Fibroblast of villous mesenchyme (primary cell): ENCODE data around the gene VEGFB. TPM values are rescaled to one million over a fixed set of nuclear protein-coding genes. Genes with fewer than 3 reads are reported as not detected.

Source experiments
- DNase-seq: peaks from one replicate; pipeline ENCODE4 v3.0.0-alpha.2; 2010; ENCODE audit warnings: low read depth
- H3K4me3 ChIP-seq: 2 replicates; pipeline ENCODE4 v1.5.1; 2011; ENCODE audit warnings: low read depth, mild to moderate bottlenecking, low read length
- total RNA-seq: library from RNA; depleted of rRNA; stranded (reverse); fragments of >200 nt; gene quantifications from 2 replicates; pipeline ENCODE4 v1.2.3, GENCODE V29; 2012
- TF ChIP-seq, protein P1 (sequence below): IDR thresholded peaks from 2 replicates; pipeline ENCODE4 v1.5.1; 2012; ENCODE audit warnings: low read depth, mild to moderate bottlenecking, low read length; ENCODE audit not compliant: insufficient read depth

Gene VEGFB
- total RNA-seq, 1 donor = 17.7 TPM

GRCh38 chr11:64255135-64256128 lies 21.0 kb downstream of the VEGFB start:
- no peak overlapping the region for H3K4me3 ChIP-seq
- TF ChIP-seq, protein P1, sequence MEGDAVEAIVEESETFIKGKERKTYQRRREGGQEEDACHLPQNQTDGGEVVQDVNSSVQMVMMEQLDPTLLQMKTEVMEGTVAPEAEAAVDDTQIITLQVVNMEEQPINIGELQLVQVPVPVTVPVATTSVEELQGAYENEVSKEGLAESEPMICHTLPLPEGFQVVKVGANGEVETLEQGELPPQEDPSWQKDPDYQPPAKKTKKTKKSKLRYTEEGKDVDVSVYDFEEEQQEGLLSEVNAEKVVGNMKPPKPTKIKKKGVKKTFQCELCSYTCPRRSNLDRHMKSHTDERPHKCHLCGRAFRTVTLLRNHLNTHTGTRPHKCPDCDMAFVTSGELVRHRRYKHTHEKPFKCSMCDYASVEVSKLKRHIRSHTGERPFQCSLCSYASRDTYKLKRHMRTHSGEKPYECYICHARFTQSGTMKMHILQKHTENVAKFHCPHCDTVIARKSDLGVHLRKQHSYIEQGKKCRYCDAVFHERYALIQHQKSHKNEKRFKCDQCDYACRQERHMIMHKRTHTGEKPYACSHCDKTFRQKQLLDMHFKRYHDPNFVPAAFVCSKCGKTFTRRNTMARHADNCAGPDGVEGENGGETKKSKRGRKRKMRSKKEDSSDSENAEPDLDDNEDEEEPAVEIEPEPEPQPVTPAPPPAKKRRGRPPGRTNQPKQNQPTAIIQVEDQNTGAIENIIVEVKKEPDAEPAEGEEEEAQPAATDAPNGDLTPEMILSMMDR = no peak
- no peak for DNase-seq

DNA sequence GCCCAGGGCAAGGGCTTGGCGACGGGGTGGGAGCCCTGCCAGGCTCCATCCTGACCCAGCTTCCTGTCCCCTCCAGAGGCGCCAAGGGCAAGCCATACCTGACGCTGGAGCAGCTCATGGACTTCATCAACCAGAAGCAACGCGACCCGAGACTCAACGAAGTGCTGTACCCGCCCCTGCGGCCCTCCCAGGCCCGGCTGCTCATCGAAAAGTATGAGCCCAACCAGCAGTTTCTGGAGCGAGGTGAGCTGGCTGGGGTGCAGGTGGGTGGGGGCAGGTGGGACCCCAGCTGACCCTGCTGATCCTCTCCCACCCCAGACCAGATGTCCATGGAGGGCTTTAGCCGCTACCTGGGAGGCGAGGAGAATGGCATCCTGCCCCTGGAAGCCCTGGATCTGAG lies 21.9 kb downstream of the VEGFB start:
- H3K4me3 ChIP-seq = no peak overlapping the region
- TF ChIP-seq, protein P1 = no peak
- DNase-seq = no peak

GRCh38 chr11:64258356-64258755 lies 24.0 kb downstream of the VEGFB start:
- H3K4me3 ChIP-seq = no peak overlapping the region
- TF ChIP-seq, protein P1 = no peak
- DNase-seq = no peak

- no peak for DNase-seq
- TF ChIP-seq, protein P1 = no peak
Measured at GRCh38 chr11:64258946-64259532, 24.7 kb downstream of the VEGFB start.

DNA sequence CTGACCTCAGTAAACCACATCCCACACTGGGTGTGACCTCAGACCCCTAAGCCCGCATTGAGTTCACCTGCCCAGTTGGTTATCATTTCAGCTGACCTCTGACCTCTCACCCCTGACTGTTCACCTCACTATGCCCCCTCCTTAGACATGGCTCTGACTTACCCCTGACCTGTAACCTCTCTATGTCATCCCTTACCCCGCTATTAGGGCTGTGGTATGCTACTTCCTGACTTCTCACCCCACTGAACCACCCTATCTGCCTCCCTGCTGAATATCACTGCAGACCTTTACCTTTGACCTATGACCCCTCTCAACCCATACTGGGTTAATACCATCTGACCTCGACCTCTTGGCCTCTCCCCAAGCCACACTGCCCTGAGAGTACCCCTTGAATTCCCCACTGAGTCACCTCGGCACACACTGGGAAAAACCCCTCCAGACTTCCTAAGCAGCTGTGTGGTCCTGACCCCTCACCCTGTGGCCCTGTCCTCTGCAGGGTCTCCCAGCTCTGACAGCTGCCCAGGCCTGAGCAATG lies 25.2 kb downstream of the VEGFB start:
- TF ChIP-seq, protein P1 = no peak
- H3K4me3 ChIP-seq = no peak overlapping the region
- DNase-seq = no peak

More at GRCh38 chr11:64258946-64259532, 24.7 kb downstream of the VEGFB start:
- H3K4me3 ChIP-seq = no peak overlapping the region

- H3K4me3 ChIP-seq = no peak overlapping the region
- no peak for DNase-seq
- TF ChIP-seq, protein P1 = no peak
Measured at GRCh38 chr11:64260147-64260708, 25.8 kb downstream of the VEGFB start.
